SK-N-SH (cell line): ENCODE data around the gene CACNA1H. TPM values are rescaled to one million over a fixed set of nuclear protein-coding genes. Genes with fewer than 3 reads are reported as not detected.

Experiments
- CTCF ChIA-PET: fragments of 300-600, 350-600 bp; formaldehyde crosslinking; extraction: SDS; loops from one replicate; lab custom pipeline; 2021; lab: Yijun Ruan, JAX
- POLR2A ChIA-PET: fragments of 350-600 bp; sonication (Branson Sonifier 250); formaldehyde crosslinking; extraction: SDS; loops from one replicate; lab custom pipeline; 2020; ENCODE audit warnings: antibody characterized with exemption, inconsistent platforms; lab: Yijun Ruan, JAX
- DNase-seq: peaks from one replicate; pipeline ENCODE4 v3.0.0; 2012
- H2AFZ ChIP-seq: fragments of 200-600 bp; sonication (generic); 2 replicates; pipeline ENCODE4 v1.8.1; 2016; ENCODE audit warnings: antibody characterized with exemption, mild to moderate bottlenecking, low read depth
- H3F3A ChIP-seq: fragments of 200-600 bp; sonication (generic); replicated peaks from 2 replicates; pipeline ENCODE3; 2016; ENCODE audit warnings: antibody characterized with exemption, mild to moderate bottlenecking; ENCODE audit not compliant: insufficient read depth
- H3K27ac ChIP-seq, 2 experiments: fragments of 200-500 bp in 1 of 2; fragments of 200-600 bp in 1 of 2; sonication (Bioruptor generic) in 1 of 2; sonication (generic), shearing (Covaris generic) in 1 of 2; 2 replicates each; pipeline versions ENCODE4 v1.5.1 to v1.6.1; 2014 to 2016; ENCODE audit warnings: low read depth in 2 of 2, inconsistent platforms in 1 of 2, low read length in 1 of 2, mild to moderate bottlenecking in 1 of 2, mixed read lengths in 1 of 2
- H3K27me3 ChIP-seq: fragments of 200-600 bp; sonication (generic), shearing (Covaris generic); 2 replicates; pipeline ENCODE4 v1.6.1; 2016; ENCODE audit warnings: mixed run types; ENCODE audit not compliant: insufficient read depth
- H3K36me3 ChIP-seq, 2 experiments: fragments of 200-500 bp in 1 of 2; fragments of 200-600 bp in 1 of 2; sonication (Bioruptor generic) in 1 of 2; sonication (generic) in 1 of 2; replicated peaks in 1 of 2; 2 replicates each; pipeline versions ENCODE3 to v1.5.1; 2014 to 2016; ENCODE audit warnings: low read length in 1 of 2, mild to moderate bottlenecking in 1 of 2; ENCODE audit not compliant: insufficient read depth in 2 of 2, control insufficient read depth in 1 of 2
- H3K4me1 ChIP-seq, 2 experiments: fragments of 200-500 bp in 1 of 2; fragments of 200-600 bp in 1 of 2; sonication (Bioruptor generic) in 1 of 2; sonication (generic), shearing (Covaris generic) in 1 of 2; 2 replicates each; pipeline versions ENCODE4 v1.5.1 to v1.6.1; 2014 to 2016; ENCODE audit warnings: low read depth in 1 of 2, low read length in 1 of 2, mixed run types in 1 of 2; ENCODE audit not compliant: insufficient read depth in 2 of 2, control insufficient read depth in 1 of 2
- H3K4me2 ChIP-seq: fragments of 200-600 bp; sonication (generic), shearing (Covaris generic); 2 replicates; pipeline ENCODE4 v1.6.1; 2017; ENCODE audit warnings: mixed run types
- H3K4me3 ChIP-seq, 2 experiments: fragments of 200-500 bp in 1 of 2; fragments of 200-600 bp in 1 of 2; sonication (Bioruptor generic) in 1 of 2; sonication (generic), shearing (Covaris generic) in 1 of 2; 2 replicates each; pipeline versions ENCODE4 v1.5.1 to v1.8.1; 2014 to 2016; ENCODE audit warnings: low read depth in 2 of 2, inconsistent platforms in 1 of 2, low read length in 1 of 2, mild to moderate bottlenecking in 1 of 2, mixed read lengths in 1 of 2, moderate library complexity in 1 of 2
- H3K79me2 ChIP-seq: fragments of 200-600 bp; sonication (generic); 2 replicates; pipeline ENCODE4 v1.8.1; 2017; ENCODE audit warnings: mild to moderate bottlenecking; ENCODE audit not compliant: insufficient read depth
- H3K9ac ChIP-seq: fragments of 200-600 bp; sonication (generic); 2 replicates; pipeline ENCODE4 v1.6.1; 2017; ENCODE audit warnings: mixed run types
- H3K9me2 ChIP-seq: fragments of 200-600 bp; sonication (generic); 2 replicates; pipeline ENCODE4 v1.6.1; 2017; ENCODE audit warnings: mixed run types
- H3K9me3 ChIP-seq: fragments of 200-600 bp; sonication (generic); 2 replicates; pipeline ENCODE4 v1.6.1; 2017; ENCODE audit warnings: mixed run types, mild to moderate bottlenecking, moderate library complexity
- H4K20me1 ChIP-seq: fragments of 200-600 bp; sonication (generic); 2 replicates; pipeline ENCODE4 v1.6.1; 2017; ENCODE audit warnings: mild to moderate bottlenecking, mixed run types; ENCODE audit not compliant: insufficient read depth
- CTCF ChIP-seq: fragments of 200-600 bp; sonication (generic); IDR thresholded peaks from 2 replicates; pipeline ENCODE4 v1.6.1; 2017; ENCODE audit warnings: antibody characterized with exemption, mild to moderate bottlenecking, moderate library complexity
- FOSL2 ChIP-seq: IDR thresholded peaks from 2 replicates; pipeline ENCODE4 v1.4.0; 2012; ENCODE audit warnings: low read depth, mild to moderate bottlenecking, moderate library complexity, borderline replicate concordance
- GABPA ChIP-seq: IDR thresholded peaks from 2 replicates; pipeline ENCODE4 v1.4.0; 2012; ENCODE audit warnings: low read depth, mild to moderate bottlenecking
- IRF3 ChIP-seq: fragments of 150-350 bp; IDR thresholded peaks from 2 replicates; pipeline ENCODE4 v1.6.1; 2016; ENCODE audit warnings: mild to moderate bottlenecking, low read depth, low read length
- MEF2A ChIP-seq: IDR thresholded peaks from 2 replicates; pipeline ENCODE4 v1.4.0; 2012; ENCODE audit warnings: low read depth, borderline replicate concordance
- NFIC ChIP-seq: IDR thresholded peaks from 2 replicates; pipeline ENCODE4 v1.4.0; 2012; ENCODE audit warnings: borderline replicate concordance
- REST ChIP-seq: IDR thresholded peaks from 2 replicates; pipeline ENCODE4 v1.6.1; 2012; ENCODE audit warnings: mild to moderate bottlenecking, low read depth, low read length, moderate library complexity
- SIN3A ChIP-seq: IDR thresholded peaks from 2 replicates; pipeline ENCODE4 v1.6.1; 2012; ENCODE audit warnings: low read depth, mild to moderate bottlenecking, low read length, moderate library complexity, borderline replicate concordance
- YY1 ChIP-seq: IDR thresholded peaks from 2 replicates; pipeline ENCODE4 v1.4.0; 2012; ENCODE audit warnings: low read depth, mild to moderate bottlenecking
- ZBTB33 ChIP-seq: IDR thresholded peaks from 2 replicates; pipeline ENCODE4 v1.4.0; 2012; ENCODE audit warnings: low read depth, borderline replicate concordance
- WGBS: methylation state at CpG from one replicate; pipeline ENCODE4 v1.1.6; 2017; ENCODE audit warnings: low lambda C conversion rate; 5-methylcytosine and 5-hydroxymethylcytosine counted together
- polyA plus RNA-seq, 3 experiments: library from polyadenylated mRNA; depleted of rRNA; stranded (reverse); fragments of >200 nt; gene quantifications; 2 replicates each; pipeline ENCODE4 v1.2.3, GENCODE V29; 2012

CACNA1H gene
- polyA plus RNA-seq, 1 of the 3 experiments (the other 2 are of a cell fraction): not detected

- TF ChIP-seq REST (no peak), GABPA (no peak), YY1 (no peak), IRF3 (no peak), NFIC (no peak)
Measured at GRCh38 chr16:1119766-1120576, 32.9 kb upstream of the CACNA1H start (continued).

GRCh38 chr16:1120577-1120941 is 32.3 kb upstream of the CACNA1H start:
- Histone ChIP-seq H3K9ac (no peak overlapping the region), H3K36me3 (no peaks in the 10 kb centered on the region), H3K4me1 (no peaks in the 10 kb centered on the region), H3F3A (no peaks in the 10 kb centered on the region), H3K79me2 (no peaks in the 10 kb centered on the region), H3K27ac (no peak overlapping the region), H3K9me2 (no peaks in the 10 kb centered on the region), H3K27me3 (peaks cover 73% of the 10 kb centered on the region), H3K9me3 (no peaks in the 10 kb centered on the region), H2AFZ (no peak overlapping the region), H3K4me2 (no peak overlapping the region), H4K20me1 (0 out of 2 replicates have a peak, but pooled peaks cover 2% of the 10 kb centered on the region), H3K4me3 (no peak overlapping the region)
- TF ChIP-seq ZBTB33 (no peak), MEF2A (no peak), SIN3A (no peak), FOSL2 (no peak), CTCF (no peak)
- ChIA-PET CTCF (interaction anchor here (2.0 kb wide), 1 partner anchor 9 kb away, joined by 6 read pairs; no protein-coding TSS in a partner anchor), POLR2A (no interaction called here)
- 73% methylated on average over 6 of the region's 22 CpGs for WGBS
- no peak for DNase-seq
